ENCODE results near the gene ABITRAM.
A peak's percentile ranks its signal among the peaks of the same experiment; 100 is the strongest.
"Not testable (repeated sequence)": the region's sequence is repeated elsewhere in the genome, so short reads cannot be mapped to it uniquely, and the experiment has no call there.

ABITRAM gene

DNA sequence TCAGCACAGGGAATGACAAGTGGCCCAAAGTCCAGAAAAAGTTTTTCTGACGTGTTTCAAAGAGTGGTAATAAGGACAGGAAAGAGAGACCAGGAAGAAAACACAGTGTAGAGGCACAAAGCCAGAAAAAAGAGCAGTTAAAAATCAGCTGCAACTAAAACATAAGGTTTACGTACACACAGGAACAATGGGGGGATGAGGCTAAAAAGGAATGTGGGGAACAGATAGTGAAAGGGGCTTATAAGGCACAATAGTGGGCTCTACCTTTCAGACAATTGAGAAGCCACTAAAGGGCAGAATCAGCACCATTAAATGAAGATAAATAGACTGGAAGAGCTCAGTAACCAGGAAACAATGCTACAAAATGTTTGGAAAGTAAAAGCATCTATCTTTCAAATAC, 5.8 kb upstream of the ABITRAM start:
- DNase-seq (ENCODE audit: low spot score), result no peak

GRCh38 chr9:108933231-108933717, 926 bp upstream of the ABITRAM start:
- DNase-seq (ENCODE audit: low spot score), result no peak

- DNase-seq (ENCODE audit: low spot score), result peak; percentile 94
Observed at GRCh38 chr9:108933718-108934322, 380 bp upstream of the ABITRAM start, which contains the start of gene ELP1. ELP1 (minus strand) TSS chr9:108934124; CDS start chr9:108931146, 2,978 bp downstream.

- no peak for DNase-seq (ENCODE audit: low spot score)
Observed at GRCh38 chr9:108937561-108938305, 3.5 kb downstream of the ABITRAM start.

GRCh38 chr9:108939975-108940374, 5.8 kb downstream of the ABITRAM start:
- no peak for DNase-seq (ENCODE audit: low spot score)

DNA sequence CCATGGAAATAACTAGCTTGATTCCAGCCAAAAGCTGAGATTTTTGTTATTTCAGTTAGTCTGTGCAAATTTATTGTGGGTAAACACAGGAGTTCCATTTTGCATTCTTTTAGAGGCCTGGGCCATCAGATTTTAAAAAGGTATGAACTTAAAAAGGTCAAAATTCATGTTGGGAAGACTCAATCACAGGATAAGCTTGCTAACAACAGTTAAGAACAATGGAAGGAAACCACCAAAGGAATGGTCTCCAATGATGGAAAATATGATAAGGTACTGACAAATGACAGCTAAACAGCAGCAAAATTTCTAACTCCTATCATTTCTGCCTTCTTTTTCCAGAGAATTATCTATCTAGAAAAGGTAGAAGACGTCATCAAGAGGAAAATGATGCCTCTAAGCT, 16.0 kb downstream of the ABITRAM start:
- DNase-seq (ENCODE audit: low spot score), result no peak

DNA sequence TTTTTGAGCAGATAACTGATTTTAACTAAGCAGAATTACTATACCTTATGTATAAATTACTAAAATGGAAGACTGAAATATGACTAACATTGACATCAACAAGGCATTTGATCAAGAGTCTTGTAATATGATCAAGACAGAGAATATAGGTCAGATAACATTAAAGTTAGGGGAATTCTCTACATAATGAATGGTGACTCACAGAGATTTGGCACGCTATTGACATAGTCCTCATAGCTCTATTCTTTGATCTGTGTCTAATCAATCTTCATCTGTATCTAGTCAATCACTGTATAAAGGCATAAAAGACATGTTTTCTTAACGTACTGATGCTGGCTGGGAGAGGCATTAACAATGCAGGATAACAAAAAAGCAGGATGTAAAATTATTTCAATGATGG, 17.4 kb downstream of the ABITRAM start:
- no peak for DNase-seq (ENCODE audit: low spot score)

- peak; percentile 41 for DNase-seq (ENCODE audit: low spot score)
Observed at GRCh38 chr9:108953983-108954574, 19.9 kb downstream of the ABITRAM start.

DNA sequence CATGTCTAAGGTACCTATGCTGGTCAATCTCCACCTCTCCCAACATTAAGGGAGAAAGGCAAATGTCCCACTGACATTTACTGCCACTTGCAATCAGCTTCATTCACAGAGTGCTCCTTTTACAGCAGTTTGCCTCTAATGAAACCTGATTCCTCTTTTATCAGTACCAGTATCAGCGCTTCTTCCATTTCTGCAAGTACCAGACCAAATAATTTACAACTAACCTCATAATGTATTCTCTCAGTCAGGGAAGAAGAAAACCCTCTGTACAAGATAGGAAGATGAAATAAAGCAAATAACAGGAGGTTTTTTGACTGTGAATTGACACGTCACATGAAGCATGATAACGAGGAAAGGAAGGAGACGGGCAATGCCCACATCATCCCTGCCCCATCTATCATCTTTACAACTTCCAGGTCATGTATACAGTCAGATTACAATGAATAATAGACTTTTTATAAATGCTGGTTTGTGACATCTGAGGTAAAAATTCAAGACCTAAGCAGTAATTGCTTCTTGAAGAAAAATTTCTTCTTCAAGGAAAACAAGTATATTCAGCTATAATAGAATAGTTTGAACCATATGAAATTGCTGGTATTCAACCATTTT, 21.9 kb downstream of the ABITRAM start:
- peak; percentile 97 for DNase-seq (ENCODE audit: low spot score)

DNA sequence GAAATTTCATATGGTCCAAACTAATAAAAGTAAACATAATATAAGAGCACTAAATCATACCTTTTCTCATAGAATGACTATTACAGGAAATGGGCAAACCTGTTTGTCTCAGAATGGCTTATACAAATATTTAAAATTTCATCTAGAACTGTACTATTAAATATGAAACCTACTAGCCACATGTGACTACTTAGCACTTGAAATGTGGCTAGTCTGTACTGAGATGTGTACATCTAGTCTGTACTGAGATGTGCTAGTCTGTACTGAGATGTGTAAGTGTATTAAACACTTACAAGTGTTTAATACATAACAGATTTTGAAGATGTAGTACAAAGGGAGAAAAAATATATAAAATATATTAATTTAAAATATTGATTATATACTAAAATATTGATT, 22.4 kb downstream of the ABITRAM start:
- no peak for DNase-seq (ENCODE audit: low spot score)

GRCh38 chr9:108960331-108960730, 26.1 kb downstream of the ABITRAM start:
- DNase-seq (ENCODE audit: low spot score), result no peak

- DNase-seq (ENCODE audit: low spot score), result no peak
Observed at GRCh38 chr9:108961151-108961550, 27.0 kb downstream of the ABITRAM start.

- DNase-seq (ENCODE audit: low spot score), result no peak
Observed at GRCh38 chr9:108963459-108964143, 29.4 kb downstream of the ABITRAM start.

DNA sequence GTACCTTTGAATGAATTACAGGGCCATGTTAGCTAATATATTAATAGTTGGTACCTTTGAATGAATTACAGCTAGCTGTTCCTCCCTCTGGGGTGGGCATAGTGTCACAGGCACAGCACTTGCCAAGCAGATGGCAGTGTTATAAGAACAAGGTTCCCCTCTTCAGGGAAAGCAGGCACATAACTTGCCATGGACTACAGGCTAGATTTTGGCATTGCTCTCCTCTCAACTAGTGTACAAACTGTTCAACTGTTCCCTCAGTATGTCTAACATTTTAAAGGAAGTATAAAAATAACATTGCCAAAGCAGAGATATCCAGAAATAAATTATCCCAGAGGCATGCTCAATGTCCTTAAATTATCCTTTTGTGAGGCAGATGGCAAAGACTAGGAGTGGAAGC, 33.7 kb downstream of the ABITRAM start:
- DNase-seq (ENCODE audit: low spot score), result no peak

DNA sequence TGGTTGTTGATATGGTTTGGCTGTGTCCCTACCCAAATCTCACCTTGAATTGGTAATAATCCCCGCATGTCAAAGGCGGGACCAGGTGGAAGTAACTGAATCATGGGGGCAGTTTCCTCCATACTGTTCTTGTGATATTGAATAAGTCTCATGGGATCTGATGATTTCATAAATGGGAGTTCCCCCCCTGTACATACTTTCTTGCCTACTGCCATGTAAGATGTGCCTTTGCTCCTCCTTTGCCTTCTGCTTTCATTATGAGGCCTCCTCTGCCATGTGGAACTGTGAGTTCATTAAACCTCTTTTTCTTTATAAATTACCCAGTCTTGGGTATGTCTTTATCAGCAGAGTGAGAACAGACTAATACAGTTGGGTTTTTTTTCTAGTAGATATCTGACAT, 37.2 kb downstream of the ABITRAM start:
- not testable (repeated sequence) for DNase-seq (ENCODE audit: low spot score)

DNA sequence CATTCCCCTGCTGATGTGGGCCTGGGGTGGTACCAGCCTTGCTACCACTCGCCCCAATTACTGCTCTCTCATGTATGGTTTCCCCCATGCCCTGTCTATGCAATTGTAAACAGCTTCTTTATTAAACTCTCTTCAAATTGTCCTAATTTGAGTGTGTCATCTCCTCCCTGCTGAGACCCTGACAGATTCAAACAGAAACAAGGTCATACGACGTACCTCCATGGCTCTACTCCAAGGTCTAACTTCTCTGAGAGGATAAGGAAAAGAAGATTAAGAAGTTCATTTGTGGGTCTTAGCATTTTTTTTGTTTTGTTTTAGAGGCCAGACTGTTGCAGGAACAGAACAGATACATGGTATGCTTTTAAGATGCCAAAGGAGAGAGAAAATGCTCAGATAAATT, 38.0 kb downstream of the ABITRAM start:
- no peak for DNase-seq (ENCODE audit: low spot score)

DNA sequence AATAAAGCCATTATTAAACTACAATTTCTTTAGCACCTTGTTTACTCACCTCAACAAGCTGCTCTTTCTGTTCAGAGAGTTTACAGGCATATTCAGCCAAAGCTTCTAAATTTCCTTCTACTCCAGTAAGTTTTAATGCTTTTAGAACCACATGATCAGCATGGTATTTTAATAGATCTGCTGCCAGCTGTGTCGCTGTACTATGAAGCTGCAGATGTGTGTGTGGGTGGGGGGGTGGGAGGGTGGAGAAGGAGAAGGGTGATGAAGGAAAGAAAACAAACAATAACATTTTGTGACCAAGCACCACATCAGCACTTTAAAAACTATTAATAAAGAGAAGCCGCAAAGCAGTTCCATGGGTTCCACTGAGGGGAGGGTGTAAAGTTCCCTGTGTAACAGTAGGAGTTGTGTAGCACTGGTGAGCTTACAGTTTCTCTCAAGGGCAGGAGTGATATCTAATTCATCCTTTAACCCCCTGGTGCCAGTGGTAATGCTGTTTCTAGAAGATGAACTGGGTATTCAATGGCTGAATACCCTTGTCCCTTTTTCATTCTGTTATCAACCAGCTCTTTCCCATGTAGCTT, 38.5 kb downstream of the ABITRAM start:
- DNase-seq (ENCODE audit: low spot score), result no peak

- no peak for DNase-seq (ENCODE audit: low spot score)
Observed at GRCh38 chr9:108973895-108974294, 39.7 kb downstream of the ABITRAM start.

DNA sequence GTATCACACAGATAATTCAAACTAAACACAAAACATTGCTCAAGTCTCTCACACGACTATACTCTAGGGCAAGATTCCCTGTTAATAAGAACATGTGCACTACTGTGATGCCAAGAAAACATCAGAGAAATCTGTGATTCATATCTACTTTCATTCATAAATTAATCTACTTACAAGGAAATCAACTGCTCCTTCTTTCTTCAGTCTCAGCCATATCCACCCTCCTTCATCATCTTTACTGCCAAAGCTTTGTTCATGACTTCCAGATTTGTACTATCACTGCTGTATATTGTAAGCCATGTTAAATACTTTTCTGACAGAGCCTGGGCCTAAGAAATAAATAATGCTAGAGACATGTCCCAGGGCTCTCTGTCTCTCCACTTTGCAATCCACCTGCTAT, 44.0 kb downstream of the ABITRAM start:
- no peak for DNase-seq (ENCODE audit: low spot score)

- no peak for DNase-seq (ENCODE audit: low spot score)
Observed at GRCh38 chr9:108980893-108981292, 46.7 kb downstream of the ABITRAM start.

DNA sequence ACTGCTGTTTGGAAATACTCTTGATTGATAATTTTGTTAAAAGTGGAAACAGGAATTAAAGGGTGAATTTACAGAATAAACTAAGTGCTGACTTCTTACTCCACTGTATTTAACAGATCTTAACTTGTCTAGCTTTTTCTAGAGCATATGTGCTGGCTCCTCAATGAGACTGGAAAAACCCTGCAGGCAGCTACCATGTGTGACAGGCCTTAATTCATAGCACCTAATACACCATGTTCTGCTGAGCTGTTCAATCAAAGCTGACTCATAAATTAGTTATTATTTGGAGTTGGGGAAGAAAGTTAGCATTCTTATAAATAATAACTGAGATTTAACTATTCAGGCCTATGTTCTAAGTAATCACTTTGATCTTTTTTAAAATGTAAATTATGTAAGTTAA, 49.7 kb downstream of the ABITRAM start:
- no peak for DNase-seq (ENCODE audit: low spot score)

All from SK-N-DZ (cell line).